ENCODE results near the gene VMAC.

GRCh38 chr19:5864725-5865486, 39.8 kb upstream of the VMAC start:
- TF ChIP-seq, protein P1, sequence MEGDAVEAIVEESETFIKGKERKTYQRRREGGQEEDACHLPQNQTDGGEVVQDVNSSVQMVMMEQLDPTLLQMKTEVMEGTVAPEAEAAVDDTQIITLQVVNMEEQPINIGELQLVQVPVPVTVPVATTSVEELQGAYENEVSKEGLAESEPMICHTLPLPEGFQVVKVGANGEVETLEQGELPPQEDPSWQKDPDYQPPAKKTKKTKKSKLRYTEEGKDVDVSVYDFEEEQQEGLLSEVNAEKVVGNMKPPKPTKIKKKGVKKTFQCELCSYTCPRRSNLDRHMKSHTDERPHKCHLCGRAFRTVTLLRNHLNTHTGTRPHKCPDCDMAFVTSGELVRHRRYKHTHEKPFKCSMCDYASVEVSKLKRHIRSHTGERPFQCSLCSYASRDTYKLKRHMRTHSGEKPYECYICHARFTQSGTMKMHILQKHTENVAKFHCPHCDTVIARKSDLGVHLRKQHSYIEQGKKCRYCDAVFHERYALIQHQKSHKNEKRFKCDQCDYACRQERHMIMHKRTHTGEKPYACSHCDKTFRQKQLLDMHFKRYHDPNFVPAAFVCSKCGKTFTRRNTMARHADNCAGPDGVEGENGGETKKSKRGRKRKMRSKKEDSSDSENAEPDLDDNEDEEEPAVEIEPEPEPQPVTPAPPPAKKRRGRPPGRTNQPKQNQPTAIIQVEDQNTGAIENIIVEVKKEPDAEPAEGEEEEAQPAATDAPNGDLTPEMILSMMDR (IDR thresholded peaks at IDR 0.05 in 8 of 11, conservative IDR thresholded peaks at IDR 0.05 in 3 of 11) = no peak
- no peak for TF ChIP-seq POLR2AphosphoS5 (IDR thresholded peaks at IDR 0.05)
- TF ChIP-seq POLR2A (IDR thresholded peaks at IDR 0.05) = no peak

All from spleen (tissue), 7 donors.